Activated CD4-positive, alpha-beta T cell treated with anti-CD3 and anti-CD28 coated beads for 36 hours (primary cell): ENCODE data around the gene KIF26B. TPM values are rescaled to one million over a fixed set of nuclear protein-coding genes. Genes with fewer than 3 reads are reported as not detected.

Experiments used
- ATAC-seq: fragments of 200-7000 bp; cut with Tn5 transposase; one replicate; pipeline ENCODE4 v1.10.0; 2021; ENCODE audit warnings: mild to moderate bottlenecking, moderate library complexity
- CTCF ChIA-PET: fragments of 350-600 bp; sonication (Branson Sonifier 250); formaldehyde crosslinking; loops from one replicate; lab custom pipeline; 2021; ENCODE audit warnings: antibody characterized with exemption; lab: Charles Lee
- POLR2A ChIA-PET: fragments of 350-600 bp; sonication (Branson Sonifier 250); formaldehyde crosslinking; loops from one replicate; lab custom pipeline; 2021; ENCODE audit warnings: antibody characterized with exemption, inconsistent platforms; lab: Charles Lee
- DNase-seq: peaks from one replicate; pipeline ENCODE4 v3.0.0-alpha.2; 2020
- H3K27ac Mint-ChIP-seq: one replicate; pipeline ENCODE4 v1.8.0; 2021; ENCODE audit warnings: mixed read lengths
- H3K27me3 Mint-ChIP-seq: one replicate; pipeline ENCODE4 v1.8.0; 2021; ENCODE audit warnings: mixed read lengths
- H3K36me3 Mint-ChIP-seq: one replicate; pipeline ENCODE4 v1.8.0; 2021; ENCODE audit warnings: low read depth, mixed read lengths
- H3K4me1 Mint-ChIP-seq: one replicate; pipeline ENCODE4 v1.8.0; 2021; ENCODE audit warnings: mixed read lengths
- H3K4me3 Mint-ChIP-seq: one replicate; pipeline ENCODE4 v1.8.0; 2021; ENCODE audit warnings: mild to moderate bottlenecking, moderate library complexity, mixed read lengths
- H3K9me3 Mint-ChIP-seq: one replicate; pipeline ENCODE4 v1.8.0; 2021; ENCODE audit warnings: low read depth, mixed read lengths
- intact Hi-C, 2 experiments: fragments of 100-400 bp; cut with DNase I in 1 of 2; cut with micrococcal nuclease in 1 of 2; formaldehyde crosslinking; loops; one replicate each; pipeline versions ENCODE4 v1.14.2 to v1.15.1; 2022 to 2024; cut with DNase I, micrococcal nuclease
- total RNA-seq, 2 experiments: library from RNA; stranded (reverse); gene quantifications; one replicate each; pipeline ENCODE4 v1.2.3, GENCODE V29; 2021

Gene KIF26B
- total RNA-seq, 2 experiments from 2014 or later: 0.16 to 0.23 TPM

- no peaks in the 10 kb centered on the region for H3K4me1 Mint-ChIP-seq
- intact Hi-C loops: no loop called here
- CTCF ChIA-PET: interaction anchor here (0.6 kb wide), 1 partner anchor 1636 kb away, joined by 3 read pairs; no protein-coding TSS in a partner anchor
Observed at GRCh38 chr1:245211761-245212160, 57.0 kb downstream of the KIF26B start.

GRCh38 chr1:245212221-245212710, 57.5 kb downstream of the KIF26B start:
- Mint-ChIP-seq H3K27ac (no peak overlapping the region), H3K27me3 (no peaks in the 10 kb centered on the region), H3K4me3 (no peak overlapping the region), H3K9me3 (peaks cover 7% of the 10 kb centered on the region), H3K4me1 (no peaks in the 10 kb centered on the region), H3K36me3 (no peaks in the 10 kb centered on the region)
- DNase-seq: no peak
- intact Hi-C loops: no loop called here
- ChIA-PET CTCF (interaction anchor here (0.6 kb wide), 1 partner anchor 1635 kb away, joined by 3 read pairs; no protein-coding TSS in a partner anchor), POLR2A (no interaction called here)
- no peak for ATAC-seq

More at GRCh38 chr1:245211761-245212160, 57.0 kb downstream of the KIF26B start:
- no peak for DNase-seq
- no peak for ATAC-seq
- H3K27ac Mint-ChIP-seq: no peak overlapping the region
- no peak overlapping the region for H3K4me3 Mint-ChIP-seq
- peaks cover 12% of the 10 kb centered on the region for H3K9me3 Mint-ChIP-seq
- peaks cover 4% of the 10 kb centered on the region for H3K36me3 Mint-ChIP-seq
- H3K27me3 Mint-ChIP-seq: no peaks in the 10 kb centered on the region
- POLR2A ChIA-PET: no interaction called here

DNA sequence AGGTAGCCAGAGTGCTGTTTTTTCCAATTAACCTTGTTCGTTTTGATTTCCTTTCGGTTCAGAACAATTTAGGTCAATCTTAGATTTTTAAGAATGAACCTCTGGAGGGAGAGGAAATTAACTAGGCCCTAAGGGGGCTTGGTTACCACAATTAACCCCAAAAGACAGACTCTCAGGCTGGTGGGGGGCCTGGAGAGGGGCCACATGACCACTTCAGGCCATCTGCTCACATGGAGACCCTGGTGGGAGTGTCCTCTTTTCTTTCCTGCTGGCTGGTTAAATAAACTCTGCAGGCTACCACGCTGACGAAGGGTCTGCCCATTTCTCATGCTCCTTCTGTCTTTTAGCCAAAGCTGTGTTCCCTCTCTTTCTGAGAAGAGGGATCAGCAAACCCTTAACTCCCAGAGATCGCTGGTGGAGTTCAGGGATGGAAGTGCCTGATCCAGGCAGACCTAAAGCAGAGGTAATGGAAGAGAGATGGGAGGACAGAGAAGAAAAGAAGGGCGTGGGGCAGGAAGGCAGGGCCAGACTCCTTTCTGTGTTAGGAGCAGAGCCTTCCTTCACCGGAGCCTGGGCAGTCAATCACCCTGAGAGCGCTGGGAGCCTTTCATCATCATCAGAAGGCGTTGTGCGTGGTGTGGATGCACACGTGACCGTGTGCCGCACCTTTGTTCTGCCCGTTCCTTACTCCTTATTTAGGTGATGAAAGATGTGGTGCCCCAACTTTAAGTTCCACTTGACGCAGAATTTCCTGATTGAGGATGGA, 58.5 kb downstream of the KIF26B start:
- Mint-ChIP-seq H3K4me1 (no peaks in the 10 kb centered on the region), H3K36me3 (no peaks in the 10 kb centered on the region), H3K27ac (no peak overlapping the region), H3K27me3 (no peaks in the 10 kb centered on the region), H3K9me3 (no peaks in the 10 kb centered on the region), H3K4me3 (no peak overlapping the region)
- ATAC-seq: no peak
- POLR2A ChIA-PET: no interaction called here
- intact Hi-C loops: no loop called here
- no peak for DNase-seq
- CTCF ChIA-PET: no interaction called here

- ChIA-PET CTCF (no interaction called here), POLR2A (no interaction called here)
- Mint-ChIP-seq H3K4me3 (no peak overlapping the region), H3K36me3 (no peaks in the 10 kb centered on the region), H3K9me3 (no peaks in the 10 kb centered on the region), H3K4me1 (no peaks in the 10 kb centered on the region), H3K27ac (no peak overlapping the region), H3K27me3 (no peaks in the 10 kb centered on the region)
- intact Hi-C loops: no loop called here
- DNase-seq (no peak), ATAC-seq (no peak)
Observed at GRCh38 chr1:245215071-245215470, 60.3 kb downstream of the KIF26B start.

DNA sequence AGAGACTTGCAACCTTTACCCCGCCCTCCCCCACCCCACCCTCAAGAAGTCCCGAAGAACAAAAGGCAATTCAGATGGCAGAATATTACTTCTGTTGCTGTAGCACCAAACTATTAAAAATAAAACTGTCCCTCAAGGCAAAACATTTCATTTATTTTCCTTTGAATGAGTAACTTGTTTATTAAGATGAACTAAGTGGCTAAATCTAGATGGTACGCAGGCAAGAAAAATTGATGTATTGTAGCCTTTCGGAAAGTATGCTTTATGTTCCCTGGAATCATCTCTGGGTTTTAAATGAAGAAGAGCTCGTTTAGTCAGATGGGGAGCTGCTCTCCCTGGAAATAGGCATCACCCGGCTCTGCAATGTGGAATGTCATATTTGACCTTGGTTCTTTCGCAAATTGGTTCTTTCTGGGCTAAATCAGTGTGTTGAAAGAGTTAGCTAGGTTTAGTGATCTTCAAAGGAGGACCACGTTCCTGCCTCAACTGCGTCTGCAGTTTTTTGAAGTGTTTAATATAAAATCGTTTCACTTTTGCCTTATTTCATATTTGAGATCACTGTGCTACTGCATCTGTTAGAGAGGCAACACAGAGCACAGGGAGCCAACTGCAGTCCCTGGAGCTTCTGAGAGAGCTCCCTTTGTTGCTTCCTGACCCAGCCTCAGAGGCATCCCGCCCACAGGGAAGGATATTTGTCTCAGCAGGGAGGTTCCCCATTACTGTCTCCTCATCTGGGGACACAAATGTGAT, 61.8 kb downstream of the KIF26B start:
- ChIA-PET CTCF (interaction anchor here (0.7 kb wide), 1 partner anchor 13 kb away, joined by 3 read pairs; no protein-coding TSS in a partner anchor), POLR2A (no interaction called here)
- ATAC-seq: no peak
- no peaks in the 10 kb centered on the region for H3K9me3 Mint-ChIP-seq
- no peaks in the 10 kb centered on the region for H3K27me3 Mint-ChIP-seq
- H3K36me3 Mint-ChIP-seq: no peaks in the 10 kb centered on the region
- no peak for DNase-seq
- H3K4me1 Mint-ChIP-seq: no peaks in the 10 kb centered on the region
- H3K27ac Mint-ChIP-seq: no peak overlapping the region
- intact Hi-C loops: no loop called here
- no peak overlapping the region for H3K4me3 Mint-ChIP-seq

DNA sequence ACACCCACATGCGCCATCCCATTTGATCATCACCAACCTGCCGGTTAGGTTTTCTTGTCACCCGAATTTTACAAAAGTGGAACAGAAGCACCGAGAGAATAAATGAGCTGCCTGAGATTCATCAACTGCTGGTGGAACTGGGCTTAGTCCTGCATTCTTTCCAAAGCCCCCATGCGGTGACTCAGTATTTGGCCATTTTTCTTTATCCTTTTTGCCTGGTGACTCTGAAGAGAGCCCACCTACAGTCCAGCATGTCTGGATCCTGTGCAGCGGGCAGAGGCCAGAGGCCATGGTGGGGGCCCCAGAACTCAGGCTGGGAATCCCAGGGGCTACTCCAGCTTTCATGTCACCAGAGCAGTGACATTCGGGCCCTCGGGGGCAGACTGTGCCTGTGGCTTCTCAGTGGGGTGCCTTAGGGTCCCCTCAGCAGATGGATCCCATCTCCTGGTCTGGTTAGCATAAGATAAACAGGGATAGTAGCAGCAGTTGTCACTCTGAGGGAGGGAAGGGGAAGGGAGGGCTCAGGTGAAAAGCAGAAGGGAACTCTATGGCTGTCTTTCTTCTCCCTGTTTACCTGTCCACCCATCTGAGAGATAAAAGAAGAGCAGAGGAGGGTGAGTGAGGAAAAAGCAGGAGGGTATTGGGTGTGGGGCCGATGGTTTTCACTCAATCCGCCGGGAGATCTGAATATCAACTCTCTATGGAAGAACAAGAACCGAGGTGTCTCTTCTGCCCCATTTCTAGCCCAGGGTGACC, 63.2 kb downstream of the KIF26B start:
- ChIA-PET CTCF (no interaction called here), POLR2A (no interaction called here)
- DNase-seq (no peak), ATAC-seq (no peak)
- intact Hi-C loops: no loop called here
- Mint-ChIP-seq H3K27me3 (no peaks in the 10 kb centered on the region), H3K27ac (no peak overlapping the region), H3K9me3 (no peaks in the 10 kb centered on the region), H3K36me3 (no peaks in the 10 kb centered on the region), H3K4me3 (no peak overlapping the region), H3K4me1 (no peaks in the 10 kb centered on the region)

DNA sequence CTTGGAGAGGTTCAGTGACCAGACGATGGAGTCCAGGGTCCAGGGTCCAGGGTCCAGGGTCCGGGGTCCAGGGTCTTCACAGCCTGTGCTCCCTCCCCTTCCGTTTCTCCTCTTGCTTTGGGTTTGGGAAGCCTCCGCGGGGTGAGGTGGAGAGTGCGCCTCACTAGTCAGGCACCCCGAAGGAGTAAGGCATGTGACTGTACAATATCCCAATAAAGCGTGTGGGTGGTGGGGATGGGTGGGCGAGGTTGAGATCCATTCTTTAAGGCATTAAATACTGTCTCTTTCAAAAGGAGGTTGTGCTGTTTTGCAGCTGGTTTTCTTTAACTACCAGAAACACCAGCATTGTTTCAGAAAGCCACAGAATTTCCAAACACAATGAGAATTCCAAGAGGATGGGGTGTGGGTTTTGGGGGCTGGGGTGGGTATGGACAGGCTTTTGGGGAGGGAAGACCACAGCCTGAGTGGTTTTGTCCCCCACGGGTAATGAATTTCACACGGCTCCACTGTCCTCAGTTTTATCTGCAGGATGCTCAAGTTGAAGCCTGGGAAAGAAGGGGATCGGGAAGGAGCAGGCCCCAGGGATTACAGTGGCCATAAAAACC, 65.7 kb downstream of the KIF26B start:
- intact Hi-C loops: no loop called here
- no peak overlapping the region for H3K4me3 Mint-ChIP-seq
- ChIA-PET CTCF (no interaction called here), POLR2A (no interaction called here)
- no peak overlapping the region for H3K27ac Mint-ChIP-seq
- no peaks in the 10 kb centered on the region for H3K4me1 Mint-ChIP-seq
- H3K36me3 Mint-ChIP-seq: no peaks in the 10 kb centered on the region
- DNase-seq (no peak), ATAC-seq (no peak)
- no peaks in the 10 kb centered on the region for H3K9me3 Mint-ChIP-seq
- no peaks in the 10 kb centered on the region for H3K27me3 Mint-ChIP-seq

- Mint-ChIP-seq H3K27ac (no peak overlapping the region), H3K4me3 (no peak overlapping the region), H3K27me3 (no peaks in the 10 kb centered on the region), H3K9me3 (no peaks in the 10 kb centered on the region), H3K36me3 (no peaks in the 10 kb centered on the region), H3K4me1 (no peaks in the 10 kb centered on the region)
- ChIA-PET CTCF (no interaction called here), POLR2A (no interaction called here)
- DNase-seq: no peak
- no peak for ATAC-seq
- intact Hi-C loops: no loop called here
Observed at GRCh38 chr1:245221805-245222204, 67.0 kb downstream of the KIF26B start.

- peaks cover 2% of the 10 kb centered on the region for H3K27me3 Mint-ChIP-seq
- H3K36me3 Mint-ChIP-seq: no peaks in the 10 kb centered on the region
- ChIA-PET POLR2A (no interaction called here), CTCF (no interaction called here)
- DNase-seq: no peak
- H3K4me1 Mint-ChIP-seq: no peaks in the 10 kb centered on the region
- ATAC-seq: no peak
- H3K9me3 Mint-ChIP-seq: no peaks in the 10 kb centered on the region
- intact Hi-C loops: no loop called here
- no peak overlapping the region for H3K4me3 Mint-ChIP-seq
- H3K27ac Mint-ChIP-seq: no peak overlapping the region
Observed at GRCh38 chr1:245222931-245223595, 68.3 kb downstream of the KIF26B start.

GRCh38 chr1:245225322-245226202, 70.8 kb downstream of the KIF26B start:
- intact Hi-C loops: no loop called here
- Mint-ChIP-seq H3K4me1 (no peaks in the 10 kb centered on the region), H3K4me3 (no peak overlapping the region), H3K27ac (no peak overlapping the region), H3K36me3 (no peaks in the 10 kb centered on the region), H3K27me3 (peaks cover 2% of the 10 kb centered on the region), H3K9me3 (no peaks in the 10 kb centered on the region)
- no peak for ATAC-seq
- POLR2A ChIA-PET: no interaction called here
- DNase-seq: no peak
- CTCF ChIA-PET: interaction anchor here (0.6 kb wide), 1 partner anchor 15 kb away, joined by 3 read pairs; no protein-coding TSS in a partner anchor
